H9 (cell line): ENCODE results near the gene SBK3. TPM values are rescaled to one million over a fixed set of nuclear protein-coding genes. Genes with fewer than 3 reads are reported as not detected.

Source experiments
- DNase-seq: peaks from one replicate; pipeline ENCODE4 v3.0.0-alpha.2; 2017
- H2AFZ ChIP-seq: one replicate; pipeline ENCODE4 v1.6.1; 2013; ENCODE audit warnings: mild to moderate bottlenecking, low read length, control low read depth, moderate library complexity
- H2AK5ac ChIP-seq: 2 replicates; pipeline ENCODE4 v1.6.1; 2013; ENCODE audit warnings: low read length, control low read depth, mixed read lengths; ENCODE audit not compliant: insufficient read length
- H2BK120ac ChIP-seq: one replicate; pipeline ENCODE4 v1.6.1; 2013; ENCODE audit warnings: low read depth, mild to moderate bottlenecking, low read length, control low read depth, inconsistent platforms; ENCODE audit not compliant: poor library complexity, severe bottlenecking
- H2BK12ac ChIP-seq: 2 replicates; pipeline ENCODE4 v1.6.1; 2013; ENCODE audit warnings: low read length, control low read depth, mixed read lengths, low read depth; ENCODE audit not compliant: insufficient read length
- H2BK15ac ChIP-seq: 2 replicates; pipeline ENCODE4 v1.6.1; 2013; ENCODE audit warnings: low read depth, low read length, control low read depth
- H2BK20ac ChIP-seq: one replicate; pipeline ENCODE4 v1.6.1; 2013; ENCODE audit warnings: low read depth, mild to moderate bottlenecking, low read length, control low read depth, inconsistent platforms; ENCODE audit not compliant: poor library complexity, severe bottlenecking
- H2BK5ac ChIP-seq: 2 replicates; pipeline ENCODE4 v1.6.1; 2013; ENCODE audit warnings: low read length, control low read depth, mixed read lengths; ENCODE audit not compliant: insufficient read length
- H3K14ac ChIP-seq: 2 replicates; pipeline ENCODE4 v1.6.1; 2013; ENCODE audit warnings: low read length, control low read depth; ENCODE audit not compliant: insufficient read depth
- H3K18ac ChIP-seq: 2 replicates; pipeline ENCODE4 v1.6.1; 2013; ENCODE audit warnings: low read depth, mild to moderate bottlenecking, mixed read lengths, low read length, control low read depth; ENCODE audit not compliant: insufficient read length
- H3K23ac ChIP-seq: 2 replicates; pipeline ENCODE4 v1.6.1; 2013; ENCODE audit warnings: low read length, control low read depth, mixed read lengths, low read depth; ENCODE audit not compliant: insufficient read length
- H3K23me2 ChIP-seq: 2 replicates; pipeline ENCODE4 v1.6.1; 2013; ENCODE audit warnings: low read depth, mild to moderate bottlenecking, mixed read lengths, low read length, control low read depth; ENCODE audit not compliant: insufficient read length, poor library complexity, severe bottlenecking
- H3K27ac ChIP-seq: 2 replicates; pipeline ENCODE4 v1.5.1; 2013; ENCODE audit warnings: low read length, control low read depth, mixed read lengths, low read depth; ENCODE audit not compliant: insufficient read length
- H3K27me3 ChIP-seq: 2 replicates; pipeline ENCODE4 v1.6.1; 2013; ENCODE audit warnings: low read length, control low read depth, inconsistent platforms; ENCODE audit not compliant: insufficient read depth
- H3K4ac ChIP-seq: 2 replicates; pipeline ENCODE4 v1.6.1; 2013; ENCODE audit warnings: low read depth, mild to moderate bottlenecking, control low read depth, inconsistent platforms, low read length, moderate library complexity
- H3K4me1 ChIP-seq: 2 replicates; pipeline ENCODE4 v1.6.1; 2013; ENCODE audit warnings: low read length, control low read depth, inconsistent platforms; ENCODE audit not compliant: insufficient read depth
- H3K4me2 ChIP-seq: 2 replicates; pipeline ENCODE4 v1.6.1; 2013; ENCODE audit warnings: low read length, control low read depth, mixed read lengths; ENCODE audit not compliant: insufficient read length, insufficient read depth
- H3K56ac ChIP-seq: 2 replicates; pipeline ENCODE4 v1.6.1; 2013; ENCODE audit warnings: low read depth, mild to moderate bottlenecking, mixed read lengths, low read length, control low read depth; ENCODE audit not compliant: insufficient read length
- H3K79me1 ChIP-seq: 2 replicates; pipeline ENCODE4 v1.6.1; 2013; ENCODE audit warnings: low read depth, mild to moderate bottlenecking, moderate library complexity, low read length, control low read depth, inconsistent platforms; ENCODE audit not compliant: insufficient read depth, poor library complexity, severe bottlenecking
- H3K79me2 ChIP-seq: 2 replicates; pipeline ENCODE4 v1.6.1; 2013; ENCODE audit warnings: low read length, control low read depth, inconsistent platforms; ENCODE audit not compliant: insufficient read depth
- H3K9ac ChIP-seq: 2 replicates; pipeline ENCODE4 v1.6.1; 2013; ENCODE audit warnings: low read length, control low read depth, mixed read lengths; ENCODE audit not compliant: insufficient read length; ENCODE audit errors: extremely low read depth
- H3K9me3 ChIP-seq: one replicate; pipeline ENCODE4 v1.6.1; 2013; ENCODE audit warnings: low read depth, low read length, inconsistent platforms; ENCODE audit not compliant: control insufficient read depth
- H3T11ph ChIP-seq: one replicate; pipeline ENCODE4 v1.6.1; 2013; ENCODE audit warnings: mild to moderate bottlenecking, low read length, control low read depth, inconsistent platforms
- H4K20me1 ChIP-seq: one replicate; pipeline ENCODE4 v1.6.1; 2013; ENCODE audit not compliant: control insufficient read depth, insufficient read length, insufficient read depth
- H4K5ac ChIP-seq: 2 replicates; pipeline ENCODE4 v1.6.1; 2013; ENCODE audit warnings: low read depth, mild to moderate bottlenecking, mixed read lengths, low read length, control low read depth; ENCODE audit not compliant: insufficient read length
- H4K8ac ChIP-seq: replicated peaks from 2 replicates; pipeline ENCODE4 v1.6.1; 2013; ENCODE audit warnings: low read length, control low read depth, mixed read lengths, low read depth; ENCODE audit not compliant: insufficient read length
- H4K91ac ChIP-seq: 2 replicates; pipeline ENCODE4 v1.6.1; 2013; ENCODE audit warnings: low read depth, mild to moderate bottlenecking, moderate library complexity, mixed read lengths, low read length, control low read depth; ENCODE audit not compliant: insufficient read length
- H3K27ac Mint-ChIP-seq, 3 experiments: 2 replicates in 2 of 3; 3 replicates in 1 of 3; pipeline ENCODE4 v1.8.0; 2020 to 2021; ENCODE audit warnings: mixed read lengths in 3 of 3, mild to moderate bottlenecking in 1 of 3, moderate library complexity in 1 of 3
- H3K27me3 Mint-ChIP-seq: 2 replicates; pipeline ENCODE4 v1.8.0; 2021; ENCODE audit warnings: low read depth, mild to moderate bottlenecking, moderate library complexity, mixed read lengths
- H3K36me3 Mint-ChIP-seq, 3 experiments: 2 replicates in 2 of 3; 3 replicates in 1 of 3; pipeline ENCODE4 v1.8.0; 2020 to 2021; ENCODE audit warnings: low read depth in 3 of 3, mixed read lengths in 3 of 3; ENCODE audit not compliant: insufficient read depth in 1 of 3
- H3K4me1 Mint-ChIP-seq, 2 experiments: 2 replicates each; pipeline ENCODE4 v1.8.0; 2020; ENCODE audit warnings: mixed read lengths in 2 of 2
- H3K4me3 Mint-ChIP-seq, 2 experiments: 2 replicates in 1 of 2; 3 replicates in 1 of 2; pipeline ENCODE4 v1.8.0; 2020 to 2021; ENCODE audit warnings: mild to moderate bottlenecking in 2 of 2, mixed read lengths in 2 of 2, moderate library complexity in 1 of 2
- H3K9me3 Mint-ChIP-seq, 2 experiments: 2 replicates in 1 of 2; 3 replicates in 1 of 2; pipeline ENCODE4 v1.8.0; 2020; ENCODE audit warnings: mild to moderate bottlenecking in 2 of 2, mixed read lengths in 2 of 2, moderate library complexity in 1 of 2
- CTCF ChIP-seq: fragments of 200-600 bp; sonication (generic); conservative IDR thresholded peaks from 3 replicates; pipeline ENCODE4 v1.8.0; 2021; ENCODE audit warnings: antibody characterized with exemption, mild to moderate bottlenecking
- WGBS: extraction: QIAGEN DNeasy Blood & Tissue Kit; methylation state at CpG from one replicate; pipeline ENCODE4 v1.1.7; 2013; ENCODE audit warnings: missing lambda C conversion rate, low lambda C conversion rate, mixed read lengths; ENCODE audit not compliant: insufficient read length; ENCODE audit errors: extremely low coverage; 5-methylcytosine and 5-hydroxymethylcytosine counted together
- total RNA-seq: library from RNA; stranded (reverse); gene quantifications from 2 replicates; pipeline ENCODE4 v1.2.1, GENCODE V29; 2021

SBK3 gene
- total RNA-seq, 1 experiment from 2014 or later, result 0.70 TPM

- no peak overlapping the region for H2BK120ac ChIP-seq
- no peaks in the 10 kb centered on the region for H4K20me1 ChIP-seq
- no peak overlapping the region for H2BK5ac ChIP-seq
- Mint-ChIP-seq H3K4me1 (peaks cover 33 to 46% of the 10 kb centered on the region in 2 experiments), H3K27ac (no peak overlapping the region; a peak in 1 of 7 replicates), H3K4me3 (peak overlapping the region in 1 of 2 experiments; percentile 43; a peak in 2 of 5 replicates), H3K9me3 (no peaks in the 10 kb centered on the region; a peak in 1 of 5 replicates), H3K36me3 (no peaks in the 10 kb centered on the region), H3K27me3 (peaks cover 2% of the 10 kb centered on the region)
- H2BK20ac ChIP-seq, result no peak overlapping the region
- H3T11ph ChIP-seq, result no peak overlapping the region
- no peaks in the 10 kb centered on the region for H3K79me1 ChIP-seq
- no peaks in the 10 kb centered on the region for H3K9me3 ChIP-seq
- no peak overlapping the region for H3K27ac ChIP-seq
- peak overlapping the region; percentile 9 for H2AFZ ChIP-seq
- H4K91ac ChIP-seq, result no peak overlapping the region
- DNase-seq, result no peak
- H3K27me3 ChIP-seq, result no peaks in the 10 kb centered on the region
- H3K14ac ChIP-seq, result no peak overlapping the region
- peak overlapping the region; percentile 20 for H3K9ac ChIP-seq
- H3K23ac ChIP-seq, result no peak overlapping the region
- no peak overlapping the region for H2AK5ac ChIP-seq
- H3K4me2 ChIP-seq, result peak overlapping the region; percentile 0
- no peak overlapping the region for H3K56ac ChIP-seq
- no peak overlapping the region for H3K4ac ChIP-seq
- no peaks in the 10 kb centered on the region for H3K79me2 ChIP-seq
- no peak overlapping the region for H4K8ac ChIP-seq
- H2BK12ac ChIP-seq, result no peak overlapping the region
- H4K5ac ChIP-seq, result no peak overlapping the region
- WGBS, result no CpG with 5 or more reads among the region's 13 CpGs
- H2BK15ac ChIP-seq, result no peak overlapping the region
- no peak for TF ChIP-seq CTCF
- no peak overlapping the region for H3K18ac ChIP-seq
- H3K4me1 ChIP-seq, result peaks cover 8% of the 10 kb centered on the region; the same call in 1 of the 2 replicates
- H3K23me2 ChIP-seq, result peaks cover 7% of the 10 kb centered on the region
These were observed 8.2 kb upstream of the SBK3 start for GRCh38 chr19:55553217-55554182.
